GM18870 (cell line): ENCODE data around the gene MED29.

ENCODE experiments used
- ATAC-seq: cut with Tn5 transposase; IDR thresholded peaks from one replicate; pipeline ENCODE4 v1.9.1; 2021; ENCODE audit warnings: moderate library complexity; ENCODE audit not compliant: unreplicated experiment

MED29 gene

GRCh38 chr19:39397360-39398296 is 6.5 kb downstream of the MED29 start:
- ATAC-seq, result no peak

GRCh38 chr19:39398297-39398864 is 7.2 kb downstream of the MED29 start:
- no peak for ATAC-seq

- no peak for ATAC-seq
Measured at GRCh38 chr19:39399668-39400050, 8.5 kb downstream of the MED29 start.

GRCh38 chr19:39400061-39400460 is 8.9 kb downstream of the MED29 start:
- ATAC-seq, result no peak

GRCh38 chr19:39401070-39401548 is 9.9 kb downstream of the MED29 start:
- ATAC-seq, result peak; percentile 3

GRCh38 chr19:39401549-39402345 is 10.6 kb downstream of the MED29 start:
- ATAC-seq, result peak; percentile 22

GRCh38 chr19:39402346-39403300 is 11.4 kb downstream of the MED29 start:
- ATAC-seq, result peak; percentile 11

- ATAC-seq, result no peak
Measured at GRCh38 chr19:39403331-39404312, 12.4 kb downstream of the MED29 start.

GRCh38 chr19:39405261-39405957 is 14.2 kb downstream of the MED29 start:
- ATAC-seq, result no peak

GRCh38 chr19:39405958-39406655 is 14.9 kb downstream of the MED29 start:
- no peak for ATAC-seq

- no peak for ATAC-seq
Measured at GRCh38 chr19:39406656-39407409, 15.7 kb downstream of the MED29 start, which contains the start of gene ZFP36. TSS of gene ZFP36 (plus strand) at chr19:39406847. CDS start at chr19:39406905, 58 bp downstream.

- ATAC-seq, result no peak
Measured at GRCh38 chr19:39407410-39407659, 16.2 kb downstream of the MED29 start.

GRCh38 chr19:39407660-39408391 is 16.6 kb downstream of the MED29 start:
- no peak for ATAC-seq

GRCh38 chr19:39408392-39409207 is 17.4 kb downstream of the MED29 start:
- no peak for ATAC-seq

- ATAC-seq, result no peak
Measured at GRCh38 chr19:39409208-39410016, 18.2 kb downstream of the MED29 start.
